A549 (cell line): Measurements from ENCODE around the gene WNT5B. TPM values are rescaled to one million over a fixed set of nuclear protein-coding genes. Genes with fewer than 3 reads are reported as not detected.

ENCODE experiments used
- ATAC-seq, 2 experiments: fragments of 200-7000 bp in 1 of 2; fragments of >200 bp in 1 of 2; cut with Nextera tagmentation in 1 of 2; cut with Tn5 transposase in 1 of 2; 3 replicates each; pipeline versions ENCODE4 v1.8.0 to v1.9.1; 2018 to 2020; ENCODE audit warnings: mild to moderate bottlenecking in 1 of 2, moderate library complexity in 1 of 2
- CTCF ChIA-PET: fragments of 300-600 bp; sonication (Branson Sonifier 250); formaldehyde crosslinking; extraction: SDS; loops from one replicate; lab custom pipeline; 2021; ENCODE audit warnings: antibody characterized with exemption, inconsistent platforms; lab: Yijun Ruan, JAX
- POLR2A ChIA-PET: fragments of 350-600 bp; formaldehyde crosslinking; extraction: SDS; loops from one replicate; lab custom pipeline; 2021; ENCODE audit warnings: antibody characterized with exemption, inconsistent platforms; lab: Yijun Ruan, JAX
- DNase-seq, 2 experiments: peaks; one replicate each; pipeline versions ENCODE4 v3.0.0 to v3.0.0-alpha.2; 2011 to 2016; ENCODE audit warnings: low read depth in 1 of 2, low spot score in 1 of 2
- FAIRE-seq: peaks from 2 replicates; lab custom pipeline; 2011; peaks lifted over from hg19 to GRCh38; lab: Jason Lieb, UNC
- H3K27ac ChIP-seq, 2 experiments: fragments of >200 bp; sonication (Bioruptor Twin); formaldehyde crosslinking; 3 replicates each; pipeline ENCODE4 v1.5.1; 2016 to 2017
- H3K4me1 ChIP-seq: fragments of >200 bp; sonication (Bioruptor Twin); formaldehyde crosslinking; 3 replicates; pipeline ENCODE4 v1.6.1; 2016
- H3K4me2 ChIP-seq: fragments of >200 bp; sonication (Bioruptor Twin); formaldehyde crosslinking; 3 replicates; pipeline ENCODE4 v1.6.1; 2016
- H3K4me3 ChIP-seq: fragments of >200 bp; sonication (Bioruptor Twin); formaldehyde crosslinking; 3 replicates; pipeline ENCODE4 v1.5.1; 2016
- H3K9me3 ChIP-seq: fragments of >200 bp; sonication (Bioruptor Twin); formaldehyde crosslinking; 3 replicates; pipeline ENCODE4 v1.6.1; 2016
- BHLHE40 ChIP-seq: IDR thresholded peaks from 2 replicates; pipeline ENCODE4 v1.6.1; 2012; ENCODE audit warnings: low read depth, low read length, inconsistent platforms
- CEBPB ChIP-seq, 2 experiments: fragments of >200 bp in 1 of 2; sonication (Bioruptor Twin) in 1 of 2; formaldehyde crosslinking in 1 of 2; IDR thresholded peaks; 2 replicates each; pipeline ENCODE4 v1.6.1; 2012 to 2016
- CHD2 ChIP-seq: fragments of 150-350 bp; IDR thresholded peaks from 2 replicates; pipeline ENCODE4 v1.6.1; 2014; ENCODE audit warnings: low read length; ENCODE audit not compliant: partially characterized antibody
- EHF ChIP-seq: fragments of 250-450 bp; sonication (Bioruptor Pico); IDR thresholded peaks from 2 replicates; pipeline ENCODE4 v1.5.0; 2020; ENCODE audit warnings: mild to moderate bottlenecking
- ESRRA ChIP-seq: fragments of 150-350 bp; IDR thresholded peaks from 2 replicates; pipeline ENCODE4 v1.6.1; 2014; ENCODE audit warnings: mild to moderate bottlenecking, low read length, borderline replicate concordance
- FOSL2 ChIP-seq, 2 experiments: fragments of 450-650 bp in 1 of 2; fragments of >200 bp in 1 of 2; sonication (Bioruptor Twin) in 1 of 2; formaldehyde crosslinking; IDR thresholded peaks; 2 replicates each; pipeline versions ENCODE4 v1.5.0 to v1.6.1; 2016 to 2020; ENCODE audit warnings: mild to moderate bottlenecking in 1 of 2, moderate library complexity in 1 of 2
- FOXS1 ChIP-seq: fragments of 250-450 bp; sonication (Bioruptor Pico); IDR thresholded peaks from 2 replicates; pipeline ENCODE4 v1.5.0; 2020; ENCODE audit warnings: mild to moderate bottlenecking, moderate library complexity
- GATA3 ChIP-seq: IDR thresholded peaks from 2 replicates; pipeline ENCODE4 v1.6.1; 2012; ENCODE audit warnings: borderline replicate concordance
- HDAC2 ChIP-seq: fragments of 200-600 bp; sonication (generic); IDR thresholded peaks from 2 replicates; pipeline ENCODE4 v1.6.1; 2016
- HEYL ChIP-seq: fragments of 250-450 bp; sonication (Bioruptor Pico); IDR thresholded peaks from 2 replicates; pipeline ENCODE4 v1.8.0; 2021; ENCODE audit warnings: mild to moderate bottlenecking, moderate library complexity
- HOXA7 ChIP-seq: fragments of 250-450 bp; sonication (Bioruptor Pico); IDR thresholded peaks from 2 replicates; pipeline ENCODE4 v1.5.0; 2020; ENCODE audit warnings: mild to moderate bottlenecking, moderate library complexity
- HOXB13 ChIP-seq: fragments of 250-450 bp; sonication (Bioruptor Pico); IDR thresholded peaks from 2 replicates; pipeline ENCODE4 v1.5.0; 2020; ENCODE audit warnings: low read depth, mild to moderate bottlenecking, moderate library complexity
- HOXB5 ChIP-seq: fragments of 250-450 bp; sonication (Bioruptor Pico); IDR thresholded peaks from 2 replicates; pipeline ENCODE4 v1.5.0; 2020; ENCODE audit warnings: mild to moderate bottlenecking, moderate library complexity
- JUNB ChIP-seq: fragments of >200 bp; sonication (Bioruptor Twin); formaldehyde crosslinking; IDR thresholded peaks from 2 replicates; pipeline ENCODE4 v1.6.1; 2016
- KDM1A ChIP-seq: fragments of 200-600 bp; sonication (generic); IDR thresholded peaks from 2 replicates; pipeline ENCODE4 v1.6.1; 2016; ENCODE audit warnings: low read depth, mild to moderate bottlenecking
- KDM5A ChIP-seq: fragments of 200-600 bp; sonication (generic); IDR thresholded peaks from 2 replicates; pipeline ENCODE4 v1.6.1; 2016; ENCODE audit warnings: antibody characterized with exemption, mild to moderate bottlenecking
- POLR2A ChIP-seq: IDR thresholded peaks from 2 replicates; pipeline ENCODE4 v1.6.1; 2012; ENCODE audit warnings: mild to moderate bottlenecking, low read length
- RAD21 ChIP-seq, 2 experiments: fragments of >200 bp in 1 of 2; sonication (Bioruptor Twin) in 1 of 2; formaldehyde crosslinking in 1 of 2; IDR thresholded peaks in 1 of 2; conservative IDR thresholded peaks in 1 of 2; 2 replicates in 1 of 2; 3 replicates in 1 of 2; pipeline ENCODE4 v1.6.1; 2012 to 2018; ENCODE audit warnings: inconsistent platforms in 1 of 2
- RARB ChIP-seq: fragments of 250-450 bp; sonication (Bioruptor Pico); IDR thresholded peaks from 2 replicates; pipeline ENCODE4 v1.8.0; 2021; ENCODE audit warnings: mild to moderate bottlenecking, moderate library complexity
- RCOR1 ChIP-seq: fragments of 150-350 bp; IDR thresholded peaks from 2 replicates; pipeline ENCODE4 v1.6.1; 2014; ENCODE audit warnings: antibody characterized with exemption, low read length, low read depth
- SREBF2 ChIP-seq: fragments of 450-650 bp; IDR thresholded peaks from 2 replicates; pipeline ENCODE4 v1.6.1; 2014; ENCODE audit warnings: mild to moderate bottlenecking, moderate library complexity
- ZC3H11A ChIP-seq: fragments of 450-650 bp; IDR thresholded peaks from 2 replicates; pipeline ENCODE4 v1.6.1; 2014; ENCODE audit warnings: antibody characterized with exemption, mild to moderate bottlenecking
- ZNF302 ChIP-seq: fragments of 250-450 bp; sonication (Bioruptor Pico); IDR thresholded peaks from 2 replicates; pipeline ENCODE4 v1.9.0; 2021; ENCODE audit warnings: inconsistent platforms, mild to moderate bottlenecking, moderate library complexity
- WGBS: methylation state at CpG from one replicate; pipeline ENCODE4 v1.1.6; 2017; ENCODE audit errors: missing lambda C conversion rate; 5-methylcytosine and 5-hydroxymethylcytosine counted together
- polyA plus RNA-seq, 4 experiments: library from polyadenylated mRNA; depleted of rRNA in 3 of 4; stranded (reverse); fragments of >200 nt; fragmentation: RNase III in 1 of 4; extraction: RNeasy Plus Mini Kit Qiagen cat#74134 plus additional on column Dnase treatment in 1 of 4; gene quantifications; 2 replicates in 3 of 4; 3 replicates in 1 of 4; pipeline ENCODE4 v1.2.3, GENCODE V29; 2011 to 2017
- TF ChIP-seq, protein P1 (sequence below): fragments of 450-650 bp; IDR thresholded peaks from 2 replicates; pipeline ENCODE4 v1.6.1; 2014; ENCODE audit warnings: antibody characterized with exemption
- TF ChIP-seq, protein P2 (sequence below): fragments of >200 bp; sonication (Bioruptor Twin); formaldehyde crosslinking; IDR thresholded peaks from 2 replicates; pipeline ENCODE4 v1.6.1; 2016
- TF ChIP-seq, protein P3 (sequence below): fragments of 250-450 bp; sonication (Bioruptor Pico); IDR thresholded peaks from 2 replicates; pipeline ENCODE4 v1.5.0; 2020; ENCODE audit warnings: low read depth, mild to moderate bottlenecking, moderate library complexity
- TF ChIP-seq, protein P4 (sequence below): IDR thresholded peaks from 2 replicates; pipeline ENCODE4 v1.6.1; 2012

The WNT5B gene
- polyA plus RNA-seq, 2 of the 4 experiments (the other 2 are of a cell fraction), result 1.3 to 1.6 TPM

- ATAC-seq (peak; percentile 16 to 32; a peak in 2 of 6 replicates), DNase-seq (no peak), FAIRE-seq (no peak)
- CTCF ChIA-PET, result interaction anchor here (0.6 to 16.6 kb wide), 27 partner anchors 13 to 517 kb away, joined by 3 to 210 read pairs (median 5); no protein-coding TSS in a partner anchor
- Histone ChIP-seq H3K4me3 (no peak overlapping the region), H3K27ac (no peak overlapping the region), H3K9me3 (no peaks in the 10 kb centered on the region), H3K4me1 (0 out of 3 replicates have a peak, but pooled peaks cover 2% of the 10 kb centered on the region), H3K4me2 (no peak overlapping the region)
- 67% methylated on average over 11 of the region's 11 CpGs for WGBS
- POLR2A ChIA-PET, result no interaction called here
- TF ChIP-seq, protein P1, sequence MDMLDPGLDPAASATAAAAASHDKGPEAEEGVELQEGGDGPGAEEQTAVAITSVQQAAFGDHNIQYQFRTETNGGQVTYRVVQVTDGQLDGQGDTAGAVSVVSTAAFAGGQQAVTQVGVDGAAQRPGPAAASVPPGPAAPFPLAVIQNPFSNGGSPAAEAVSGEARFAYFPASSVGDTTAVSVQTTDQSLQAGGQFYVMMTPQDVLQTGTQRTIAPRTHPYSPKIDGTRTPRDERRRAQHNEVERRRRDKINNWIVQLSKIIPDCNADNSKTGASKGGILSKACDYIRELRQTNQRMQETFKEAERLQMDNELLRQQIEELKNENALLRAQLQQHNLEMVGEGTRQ, result no peak
- TF ChIP-seq HOXA7 (no peak), ZC3H11A (no peak), JUNB (no peak), CHD2 (no peak), FOXS1 (CRISPR knock-in tag) (no peak), FOSL2 (IDR thresholded peaks at IDR 0.05) (no peak), FOSL2 (CRISPR knock-in tag; IDR thresholded peaks at IDR 0.05) (no peak), HDAC2 (no peak), RCOR1 (no peak)
- TF ChIP-seq, protein P2, sequence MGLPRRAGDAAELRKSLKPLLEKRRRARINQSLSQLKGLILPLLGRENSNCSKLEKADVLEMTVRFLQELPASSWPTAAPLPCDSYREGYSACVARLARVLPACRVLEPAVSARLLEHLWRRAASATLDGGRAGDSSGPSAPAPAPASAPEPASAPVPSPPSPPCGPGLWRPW, result no peak
Measured at GRCh38 chr12:1635301-1636095, 6.5 kb downstream of the WNT5B start.

DNA sequence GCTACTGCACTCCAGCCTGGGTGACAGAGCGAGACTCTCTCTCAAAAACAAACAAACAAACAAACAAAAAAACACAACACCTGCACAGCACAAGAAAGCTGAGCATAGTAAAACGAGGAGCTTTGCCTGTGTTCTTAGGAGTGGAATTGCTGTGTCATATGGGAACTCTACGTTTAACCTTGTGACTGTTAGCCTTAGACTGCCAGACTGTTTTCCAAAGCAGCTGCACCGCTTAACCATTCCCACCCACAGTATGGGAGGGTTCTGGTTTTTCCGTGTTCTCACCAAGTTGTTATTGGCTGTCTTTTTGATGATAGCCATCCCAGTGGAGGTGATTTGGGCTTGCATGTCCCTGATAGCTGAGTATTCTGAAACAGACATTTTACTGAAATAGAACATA lies 9.2 kb downstream of the WNT5B start:
- Histone ChIP-seq H3K4me2 (no peak overlapping the region), H3K4me3 (no peak overlapping the region), H3K9me3 (no peaks in the 10 kb centered on the region), H3K27ac (no peak overlapping the region), H3K4me1 (no peaks in the 10 kb centered on the region)
- FAIRE-seq (no peak), DNase-seq (no peak), ATAC-seq (no peak)
- TF ChIP-seq HOXB13 (CRISPR knock-in tag) (no peak), CEBPB (IDR thresholded peaks at IDR 0.05) (no peak), GATA3 (no peak), HOXB5 (CRISPR knock-in tag) (no peak), SREBF2 (no peak), HEYL (CRISPR knock-in tag) (no peak)
- CTCF ChIA-PET, result interaction anchor here (0.8 to 16.6 kb wide), 5 partner anchors 11 to 151 kb away, joined by 3 to 210 read pairs (median 9); no protein-coding TSS in a partner anchor
- WGBS, result 68% methylated on average over 5 of the region's 5 CpGs
- POLR2A ChIA-PET, result no interaction called here

DNA sequence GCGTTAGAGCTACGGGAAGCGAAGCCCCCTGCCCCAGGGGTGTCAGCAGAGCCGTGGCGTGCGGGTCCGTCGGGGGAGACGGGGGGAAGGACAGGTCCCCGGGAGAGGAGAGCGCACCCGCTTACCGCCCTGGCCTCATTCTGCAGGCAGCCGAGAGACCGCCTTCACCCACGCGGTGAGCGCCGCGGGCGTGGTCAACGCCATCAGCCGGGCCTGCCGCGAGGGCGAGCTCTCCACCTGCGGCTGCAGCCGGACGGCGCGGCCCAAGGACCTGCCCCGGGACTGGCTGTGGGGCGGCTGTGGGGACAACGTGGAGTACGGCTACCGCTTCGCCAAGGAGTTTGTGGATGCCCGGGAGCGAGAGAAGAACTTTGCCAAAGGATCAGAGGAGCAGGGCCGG lies 10.5 kb downstream of the WNT5B start:
- H3K4me1 ChIP-seq, result no peaks in the 10 kb centered on the region
- ChIA-PET CTCF (interaction anchor here (0.8 to 16.6 kb wide), 5 partner anchors 9 to 149 kb away, joined by 4 to 210 read pairs (median 9); no protein-coding TSS in a partner anchor), POLR2A (no interaction called here)
- DNase-seq, result no peak
- 90% methylated on average over 40 of the region's 40 CpGs for WGBS
- no peak overlapping the region for H3K4me2 ChIP-seq
- no peak overlapping the region for H3K27ac ChIP-seq
- H3K4me3 ChIP-seq, result no peak overlapping the region
- FAIRE-seq, result no peak
- H3K9me3 ChIP-seq, result no peaks in the 10 kb centered on the region
- no peak for TF ChIP-seq ESRRA
- TF ChIP-seq, protein P3, sequence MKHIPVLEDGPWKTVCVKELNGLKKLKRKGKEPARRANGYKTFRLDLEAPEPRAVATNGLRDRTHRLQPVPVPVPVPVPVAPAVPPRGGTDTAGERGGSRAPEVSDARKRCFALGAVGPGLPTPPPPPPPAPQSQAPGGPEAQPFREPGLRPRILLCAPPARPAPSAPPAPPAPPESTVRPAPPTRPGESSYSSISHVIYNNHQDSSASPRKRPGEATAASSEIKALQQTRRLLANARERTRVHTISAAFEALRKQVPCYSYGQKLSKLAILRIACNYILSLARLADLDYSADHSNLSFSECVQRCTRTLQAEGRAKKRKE (CRISPR knock-in tag), result no peak
- TF ChIP-seq KDM5A, result no peak
- TF ChIP-seq, protein P2, result no peak
- no peak for TF ChIP-seq RARB (CRISPR knock-in tag)
- no peak for TF ChIP-seq POLR2A
- TF ChIP-seq, protein P4, sequence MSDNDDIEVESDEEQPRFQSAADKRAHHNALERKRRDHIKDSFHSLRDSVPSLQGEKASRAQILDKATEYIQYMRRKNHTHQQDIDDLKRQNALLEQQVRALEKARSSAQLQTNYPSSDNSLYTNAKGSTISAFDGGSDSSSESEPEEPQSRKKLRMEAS, result no peak
- no peak for TF ChIP-seq RAD21 (conservative IDR thresholded peaks at IDR 0.05 in 1 of 2, IDR thresholded peaks at IDR 0.05 in 1 of 2)
- no peak for TF ChIP-seq EHF
- TF ChIP-seq BHLHE40, result no peak
- TF ChIP-seq RCOR1, result no peak
- TF ChIP-seq KDM1A, result no peak
- no peak for TF ChIP-seq ZNF302 (CRISPR knock-in tag)
- no peak for TF ChIP-seq ZC3H11A
- ATAC-seq, result no peak
